G401 (cell line): ENCODE results near the gene SNAPC3. TPM values are rescaled to one million over a fixed set of nuclear protein-coding genes. Genes with fewer than 3 reads are reported as not detected.

ENCODE experiments used
- DNase-seq: peaks from one replicate; pipeline ENCODE4 v3.0.0-alpha.2; 2015; ENCODE audit warnings: low spot score
- in situ Hi-C: cut with HindIII; loops from 2 replicates; pipeline ENCODE4 v1.10.0; 2016; ENCODE audit warnings: low sequenced_read_pairs, mixed read lengths
- total RNA-seq: library from RNA; depleted of rRNA; stranded (reverse); fragments of >200 nt; shearing (Covaris generic); gene quantifications from 2 replicates; pipeline ENCODE4 v1.2.3, GENCODE V29; 2014; rRNA removed

SNAPC3 gene
- total RNA-seq, 1 experiment from 2014 or later = 20.5 TPM

- no peak for DNase-seq
- in situ Hi-C loops = no loop called here
These were observed 57.4 kb downstream of the SNAPC3 start for GRCh38 chr9:15480028-15480427.

GRCh38 chr9:15482146-15482545 is 59.5 kb downstream of the SNAPC3 start:
- in situ Hi-C loops = no loop called here
- DNase-seq = no peak

- DNase-seq = no peak
- in situ Hi-C loops = no loop called here
These were observed 62.1 kb downstream of the SNAPC3 start for GRCh38 chr9:15484802-15485201.

GRCh38 chr9:15485836-15486666 is 63.4 kb downstream of the SNAPC3 start:
- no peak for DNase-seq
- in situ Hi-C loops = no loop called here

- DNase-seq = no peak
- in situ Hi-C loops = no loop called here
These were observed 69.3 kb downstream of the SNAPC3 start for GRCh38 chr9:15491950-15492349.

- no peak for DNase-seq
- in situ Hi-C loops = no loop called here
These were observed 69.9 kb downstream of the SNAPC3 start for GRCh38 chr9:15492485-15493150.

GRCh38 chr9:15498246-15498995 is 75.7 kb downstream of the SNAPC3 start:
- in situ Hi-C loops = no loop called here
- DNase-seq = no peak

- in situ Hi-C loops = no loop called here
- DNase-seq = no peak
These were observed 76.5 kb downstream of the SNAPC3 start for GRCh38 chr9:15499139-15499538.

- in situ Hi-C loops = no loop called here
- DNase-seq = no peak
These were observed 78.5 kb downstream of the SNAPC3 start for GRCh38 chr9:15501179-15501578.

- no peak for DNase-seq
- in situ Hi-C loops = no loop called here
These were observed 79.1 kb downstream of the SNAPC3 start for GRCh38 chr9:15501803-15502202.

- DNase-seq = no peak
- in situ Hi-C loops = no loop called here
These were observed 83.2 kb downstream of the SNAPC3 start for GRCh38 chr9:15505921-15506320.

- peak; percentile 71 for DNase-seq
- in situ Hi-C loops = no loop called here
These were observed 87.5 kb downstream of the SNAPC3 start for GRCh38 chr9:15509931-15510788.

- in situ Hi-C loops = no loop called here
- DNase-seq = peak; percentile 92
These were observed 88.3 kb downstream of the SNAPC3 start, which contains the start of gene PSIP1 for GRCh38 chr9:15510789-15511575. Gene PSIP1, minus strand, starts transcription at chr9:15510970. Its CDS starts 782 bp downstream, at chr9:15510188.

Other genes starting within 250 kb of the SNAPC3 start
- gene TTC39B, start 115.7 kb upstream of the SNAPC3 start, total RNA-seq = 2.3 and 2.6 TPM in 2 replicates
- 53.0 and 87.4 TPM in 2 replicates for gene PSIP1, start 88.1 kb downstream of the SNAPC3 start, total RNA-seq
- gene CCDC171, start 130.2 kb downstream of the SNAPC3 start, total RNA-seq = 0.55 and 2.4 TPM in 2 replicates